HepG2 (cell line): ENCODE results near the gene SLC22A23. TPM values are rescaled to one million over a fixed set of nuclear protein-coding genes. Genes with fewer than 3 reads are reported as not detected.
A peak's percentile ranks its signal among the peaks of the same experiment; 100 is the strongest.

Experiments used
- BORCS8-MEF2B ChIP-seq: sonication (generic); formaldehyde crosslinking; IDR thresholded peaks from 2 replicates; pipeline ENCODE4 v1.8.0; 2022; ENCODE audit warnings: mild to moderate bottlenecking, missing genetic modification reagents
- KDM3A ChIP-seq: IDR thresholded peaks from 2 replicates; pipeline ENCODE4 v1.6.1; 2018; ENCODE audit warnings: low read depth, missing compliant biosample characterization
- MAF1 ChIP-seq: sonication (generic); formaldehyde crosslinking; IDR thresholded peaks from 2 replicates; pipeline ENCODE4 v1.5.0; 2020; ENCODE audit warnings: missing genetic modification reagents, borderline replicate concordance
- MED13 ChIP-seq: sonication (generic); formaldehyde crosslinking; IDR thresholded peaks from 2 replicates; pipeline ENCODE4 v1.5.0; 2020; ENCODE audit warnings: missing genetic modification reagents
- MEIS2 ChIP-seq: sonication (generic); formaldehyde crosslinking; IDR thresholded peaks from 2 replicates; pipeline ENCODE4 v1.9.0; 2021; ENCODE audit warnings: mild to moderate bottlenecking, missing genetic modification reagents
- NFE2L2 ChIP-seq: fragments of 150-350 bp; IDR thresholded peaks from 2 replicates; pipeline ENCODE4 v1.6.1; 2014; ENCODE audit warnings: low read length
- RORA ChIP-seq: sonication (generic); formaldehyde crosslinking; IDR thresholded peaks from 2 replicates; pipeline ENCODE4 v1.5.0; 2020; ENCODE audit warnings: mild to moderate bottlenecking, missing genetic modification reagents, moderate library complexity
- SNAI1 ChIP-seq: sonication (generic); formaldehyde crosslinking; IDR thresholded peaks from 2 replicates; pipeline ENCODE4 v1.5.0; 2020; ENCODE audit warnings: mild to moderate bottlenecking, missing genetic modification reagents, borderline replicate concordance
- SRSF1 ChIP-seq: fragments of 200-400 bp; formaldehyde crosslinking; optimal IDR thresholded peaks from 2 replicates; pipeline ENCODE3; 2017; ENCODE audit warnings: mild to moderate bottlenecking, low read depth, low read length, moderate library complexity
- ZBTB7B ChIP-seq: sonication (generic); formaldehyde crosslinking; IDR thresholded peaks from 2 replicates; pipeline ENCODE4 v1.4.0; 2020; ENCODE audit warnings: missing genetic modification reagents
- ZMYM2 ChIP-seq: sonication (generic); formaldehyde crosslinking; IDR thresholded peaks from 2 replicates; pipeline ENCODE4 v1.8.0; 2022; ENCODE audit warnings: mild to moderate bottlenecking, missing genetic modification reagents
- ZNF225 ChIP-seq: sonication (generic); formaldehyde crosslinking; IDR thresholded peaks from 2 replicates; pipeline ENCODE4 v1.4.0; 2020; ENCODE audit warnings: mild to moderate bottlenecking, missing genetic modification reagents
- ZNF326 ChIP-seq: sonication (generic); formaldehyde crosslinking; IDR thresholded peaks from 2 replicates; pipeline ENCODE4 v1.4.0; 2020; ENCODE audit warnings: missing genetic modification reagents, borderline replicate concordance
- ZNF367 ChIP-seq: sonication (generic); formaldehyde crosslinking; IDR thresholded peaks from 2 replicates; pipeline ENCODE4 v1.4.0; 2020; ENCODE audit warnings: missing genetic modification reagents, borderline replicate concordance
- ZNF552 ChIP-seq: sonication (generic); formaldehyde crosslinking; IDR thresholded peaks from 2 replicates; pipeline ENCODE4 v1.9.0; 2022; ENCODE audit warnings: missing genetic modification reagents, mild to moderate bottlenecking, borderline replicate concordance
- polyA plus RNA-seq, 8 experiments: library from polyadenylated mRNA; depleted of rRNA in 3 of 8; stranded (reverse) in 7 of 8; unstranded in 1 of 8; fragments of >200 nt; fragmentation: Illumina TruSeq in 4 of 8; extraction: Trizol in 4 of 8; gene quantifications; 2 replicates each; pipeline versions ENCODE4 v1.2.1 to v1.2.3, GENCODE V29; 2011 to 2016; ENCODE audit warnings: low read depth in 4 of 8, missing spikeins in 1 of 8, mixed read lengths in 1 of 8; ENCODE audit not compliant: insufficient read depth in 1 of 8
- total RNA-seq, 5 experiments: library from RNA; depleted of rRNA; stranded (reverse); fragments of >200 nt; fragmentation: Illumina TruSeq; extraction: Trizol; gene quantifications; 2 replicates each; pipeline ENCODE4 v1.2.3, GENCODE V29; 2016; ENCODE audit warnings: low read depth in 1 of 5
- TF ChIP-seq, protein P1 (sequence below): sonication (generic); formaldehyde crosslinking; IDR thresholded peaks from 2 replicates; pipeline ENCODE4 v1.9.0; 2021; ENCODE audit warnings: missing genetic modification reagents, borderline replicate concordance
- TF ChIP-seq, protein P2 (sequence below): sonication (generic); formaldehyde crosslinking; IDR thresholded peaks from 2 replicates; pipeline ENCODE4 v1.4.0; 2020; ENCODE audit warnings: missing genetic modification reagents, borderline replicate concordance
- TF ChIP-seq, protein P3 (sequence below): sonication (generic); formaldehyde crosslinking; IDR thresholded peaks from 2 replicates; pipeline ENCODE4 v1.4.0; 2020; ENCODE audit warnings: missing genetic modification reagents
- TF ChIP-seq, protein P4 (sequence below): IDR thresholded peaks from 2 replicates; pipeline ENCODE4 v1.6.1; 2016; ENCODE audit warnings: missing genetic modification reagents, missing compliant biosample characterization
- TF ChIP-seq, protein P5 (sequence below): sonication (generic); formaldehyde crosslinking; conservative IDR thresholded peaks from 2 replicates; pipeline ENCODE4 v1.4.0; 2020; ENCODE audit warnings: missing genetic modification reagents

Gene SLC22A23
- total and polyA plus RNA-seq, 2 of the 13 experiments (the other 11 are each of a cell fraction or from before 2014, with no cell fraction given), result 11.8 to 17.5 TPM

DNA sequence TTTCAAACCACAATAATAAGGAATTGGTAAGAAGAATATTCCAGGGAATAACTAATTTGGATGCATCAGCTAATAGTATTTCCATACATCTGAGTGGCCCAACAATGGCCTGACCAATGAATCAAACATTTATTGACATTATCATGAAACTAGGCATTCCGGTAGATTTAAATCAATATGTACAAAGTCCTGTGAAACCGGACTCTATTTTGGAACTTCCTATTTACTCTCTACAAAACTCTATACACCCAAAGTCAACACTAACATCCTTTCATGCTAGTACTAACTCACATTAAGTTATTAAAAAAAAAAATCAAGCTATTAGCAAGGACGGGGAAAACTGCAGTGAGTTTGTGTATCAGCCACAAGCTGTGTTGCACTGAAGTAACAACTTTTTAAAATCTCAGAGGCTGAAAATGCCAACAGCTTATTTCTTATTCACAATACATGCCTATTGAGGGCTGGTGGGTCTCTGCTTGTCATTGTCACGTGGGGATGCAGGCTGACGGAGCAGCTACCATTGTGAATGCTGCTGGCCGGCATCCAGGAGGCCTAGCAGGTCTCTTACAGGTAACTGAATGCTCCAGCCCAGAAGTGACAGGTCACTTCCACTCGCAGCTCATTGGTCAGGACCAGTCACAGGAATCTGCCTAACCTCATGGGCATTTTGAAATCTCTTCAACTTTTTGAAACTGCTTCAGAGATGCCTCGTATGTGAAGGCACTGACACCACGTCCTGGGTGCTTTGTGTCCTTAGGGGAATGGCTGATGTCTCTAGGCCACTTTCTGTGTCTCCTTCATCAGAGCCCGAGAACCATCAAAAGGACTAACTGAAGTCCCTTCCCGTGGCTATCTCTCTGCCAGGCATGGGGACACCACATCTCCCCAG is 76.3 kb downstream of the SLC22A23 start (continued):
- TF ChIP-seq ZMYM2 (CRISPR knock-in tag) (peak; percentile 36; the same call in 1 of the 2 replicates), ZNF552 (no peak), BORCS8-MEF2B (CRISPR knock-in tag) (peak; percentile 89), MED13 (CRISPR knock-in tag) (peak; percentile 89; the same call in 1 of the 2 replicates), ZNF367 (no peak), SNAI1 (CRISPR knock-in tag) (no peak; the same call in 1 of the 2 replicates), RORA (0 out of 2 replicates have a peak, but pooled peaks have one; percentile 46), SRSF1 (no peak), KDM3A (CRISPR knock-in tag) (peak; percentile 62), MAF1 (CRISPR knock-in tag) (no peak; the same call in 1 of the 2 replicates), NFE2L2 (no peak), MEIS2 (CRISPR knock-in tag) (peak; percentile 89), ZNF225 (CRISPR knock-in tag) (no peak), ZNF326 (CRISPR knock-in tag) (no peak), ZBTB7B (peak; percentile 62; the same call in 1 of the 2 replicates)
- TF ChIP-seq, protein P1, sequence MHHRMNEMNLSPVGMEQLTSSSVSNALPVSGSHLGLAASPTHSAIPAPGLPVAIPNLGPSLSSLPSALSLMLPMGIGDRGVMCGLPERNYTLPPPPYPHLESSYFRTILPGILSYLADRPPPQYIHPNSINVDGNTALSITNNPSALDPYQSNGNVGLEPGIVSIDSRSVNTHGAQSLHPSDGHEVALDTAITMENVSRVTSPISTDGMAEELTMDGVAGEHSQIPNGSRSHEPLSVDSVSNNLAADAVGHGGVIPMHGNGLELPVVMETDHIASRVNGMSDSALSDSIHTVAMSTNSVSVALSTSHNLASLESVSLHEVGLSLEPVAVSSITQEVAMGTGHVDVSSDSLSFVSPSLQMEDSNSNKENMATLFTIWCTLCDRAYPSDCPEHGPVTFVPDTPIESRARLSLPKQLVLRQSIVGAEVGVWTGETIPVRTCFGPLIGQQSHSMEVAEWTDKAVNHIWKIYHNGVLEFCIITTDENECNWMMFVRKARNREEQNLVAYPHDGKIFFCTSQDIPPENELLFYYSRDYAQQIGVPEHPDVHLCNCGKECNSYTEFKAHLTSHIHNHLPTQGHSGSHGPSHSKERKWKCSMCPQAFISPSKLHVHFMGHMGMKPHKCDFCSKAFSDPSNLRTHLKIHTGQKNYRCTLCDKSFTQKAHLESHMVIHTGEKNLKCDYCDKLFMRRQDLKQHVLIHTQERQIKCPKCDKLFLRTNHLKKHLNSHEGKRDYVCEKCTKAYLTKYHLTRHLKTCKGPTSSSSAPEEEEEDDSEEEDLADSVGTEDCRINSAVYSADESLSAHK (CRISPR knock-in tag), result no peak
- TF ChIP-seq, protein P2, sequence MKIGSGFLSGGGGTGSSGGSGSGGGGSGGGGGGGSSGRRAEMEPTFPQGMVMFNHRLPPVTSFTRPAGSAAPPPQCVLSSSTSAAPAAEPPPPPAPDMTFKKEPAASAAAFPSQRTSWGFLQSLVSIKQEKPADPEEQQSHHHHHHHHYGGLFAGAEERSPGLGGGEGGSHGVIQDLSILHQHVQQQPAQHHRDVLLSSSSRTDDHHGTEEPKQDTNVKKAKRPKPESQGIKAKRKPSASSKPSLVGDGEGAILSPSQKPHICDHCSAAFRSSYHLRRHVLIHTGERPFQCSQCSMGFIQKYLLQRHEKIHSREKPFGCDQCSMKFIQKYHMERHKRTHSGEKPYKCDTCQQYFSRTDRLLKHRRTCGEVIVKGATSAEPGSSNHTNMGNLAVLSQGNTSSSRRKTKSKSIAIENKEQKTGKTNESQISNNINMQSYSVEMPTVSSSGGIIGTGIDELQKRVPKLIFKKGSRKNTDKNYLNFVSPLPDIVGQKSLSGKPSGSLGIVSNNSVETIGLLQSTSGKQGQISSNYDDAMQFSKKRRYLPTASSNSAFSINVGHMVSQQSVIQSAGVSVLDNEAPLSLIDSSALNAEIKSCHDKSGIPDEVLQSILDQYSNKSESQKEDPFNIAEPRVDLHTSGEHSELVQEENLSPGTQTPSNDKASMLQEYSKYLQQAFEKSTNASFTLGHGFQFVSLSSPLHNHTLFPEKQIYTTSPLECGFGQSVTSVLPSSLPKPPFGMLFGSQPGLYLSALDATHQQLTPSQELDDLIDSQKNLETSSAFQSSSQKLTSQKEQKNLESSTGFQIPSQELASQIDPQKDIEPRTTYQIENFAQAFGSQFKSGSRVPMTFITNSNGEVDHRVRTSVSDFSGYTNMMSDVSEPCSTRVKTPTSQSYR (CRISPR knock-in tag), result 0 out of 2 replicates have a peak, but pooled peaks have one; percentile 38
- TF ChIP-seq, protein P3, sequence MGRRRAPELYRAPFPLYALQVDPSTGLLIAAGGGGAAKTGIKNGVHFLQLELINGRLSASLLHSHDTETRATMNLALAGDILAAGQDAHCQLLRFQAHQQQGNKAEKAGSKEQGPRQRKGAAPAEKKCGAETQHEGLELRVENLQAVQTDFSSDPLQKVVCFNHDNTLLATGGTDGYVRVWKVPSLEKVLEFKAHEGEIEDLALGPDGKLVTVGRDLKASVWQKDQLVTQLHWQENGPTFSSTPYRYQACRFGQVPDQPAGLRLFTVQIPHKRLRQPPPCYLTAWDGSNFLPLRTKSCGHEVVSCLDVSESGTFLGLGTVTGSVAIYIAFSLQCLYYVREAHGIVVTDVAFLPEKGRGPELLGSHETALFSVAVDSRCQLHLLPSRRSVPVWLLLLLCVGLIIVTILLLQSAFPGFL (CRISPR knock-in tag), result no peak
- TF ChIP-seq, protein P4, sequence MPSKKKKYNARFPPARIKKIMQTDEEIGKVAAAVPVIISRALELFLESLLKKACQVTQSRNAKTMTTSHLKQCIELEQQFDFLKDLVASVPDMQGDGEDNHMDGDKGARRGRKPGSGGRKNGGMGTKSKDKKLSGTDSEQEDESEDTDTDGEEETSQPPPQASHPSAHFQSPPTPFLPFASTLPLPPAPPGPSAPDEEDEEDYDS, result peak; percentile 78
- TF ChIP-seq, protein P5, sequence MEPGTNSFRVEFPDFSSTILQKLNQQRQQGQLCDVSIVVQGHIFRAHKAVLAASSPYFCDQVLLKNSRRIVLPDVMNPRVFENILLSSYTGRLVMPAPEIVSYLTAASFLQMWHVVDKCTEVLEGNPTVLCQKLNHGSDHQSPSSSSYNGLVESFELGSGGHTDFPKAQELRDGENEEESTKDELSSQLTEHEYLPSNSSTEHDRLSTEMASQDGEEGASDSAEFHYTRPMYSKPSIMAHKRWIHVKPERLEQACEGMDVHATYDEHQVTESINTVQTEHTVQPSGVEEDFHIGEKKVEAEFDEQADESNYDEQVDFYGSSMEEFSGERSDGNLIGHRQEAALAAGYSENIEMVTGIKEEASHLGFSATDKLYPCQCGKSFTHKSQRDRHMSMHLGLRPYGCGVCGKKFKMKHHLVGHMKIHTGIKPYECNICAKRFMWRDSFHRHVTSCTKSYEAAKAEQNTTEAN, result peak; percentile 38; the same call in 1 of the 2 replicates
